HL-60 (cell line): ENCODE results near the gene PDK1.

ENCODE experiments used
- POLR2AphosphoS5 ChIP-seq: IDR thresholded peaks from 2 replicates; pipeline ENCODE4 v1.6.1; 2012; ENCODE audit warnings: low read depth
- TF ChIP-seq, protein P1 (sequence below): IDR thresholded peaks from one replicate; pipeline ENCODE4 v1.5.1; 2011; ENCODE audit warnings: low read length, control low read depth, inconsistent platforms; ENCODE audit not compliant: insufficient read depth
- TF ChIP-seq, protein P2 (sequence below): IDR thresholded peaks from 2 replicates; pipeline ENCODE4 v1.6.1; 2012; ENCODE audit warnings: low read depth; ENCODE audit not compliant: insufficient replicate concordance

DNA sequence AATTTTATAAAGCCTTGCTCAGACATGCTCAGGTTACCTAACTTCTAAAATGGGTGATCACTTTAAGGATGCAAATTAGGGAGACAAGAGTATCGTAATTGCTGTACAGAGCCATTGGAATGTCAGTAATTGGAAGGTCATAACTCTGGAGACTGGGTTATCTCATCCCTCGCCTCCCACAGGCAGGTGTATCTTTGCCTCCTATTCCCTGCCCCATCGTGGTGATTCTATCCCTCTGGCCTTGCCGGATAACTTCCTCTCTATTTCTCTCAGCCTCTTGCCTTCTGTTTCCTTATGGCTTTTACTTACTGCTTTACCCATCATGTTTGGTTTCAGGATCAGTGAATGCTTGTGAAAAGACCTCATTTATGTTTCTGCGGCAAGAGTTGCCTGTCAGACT, 2.5 kb downstream of the PDK1 start:
- TF ChIP-seq, protein P1, sequence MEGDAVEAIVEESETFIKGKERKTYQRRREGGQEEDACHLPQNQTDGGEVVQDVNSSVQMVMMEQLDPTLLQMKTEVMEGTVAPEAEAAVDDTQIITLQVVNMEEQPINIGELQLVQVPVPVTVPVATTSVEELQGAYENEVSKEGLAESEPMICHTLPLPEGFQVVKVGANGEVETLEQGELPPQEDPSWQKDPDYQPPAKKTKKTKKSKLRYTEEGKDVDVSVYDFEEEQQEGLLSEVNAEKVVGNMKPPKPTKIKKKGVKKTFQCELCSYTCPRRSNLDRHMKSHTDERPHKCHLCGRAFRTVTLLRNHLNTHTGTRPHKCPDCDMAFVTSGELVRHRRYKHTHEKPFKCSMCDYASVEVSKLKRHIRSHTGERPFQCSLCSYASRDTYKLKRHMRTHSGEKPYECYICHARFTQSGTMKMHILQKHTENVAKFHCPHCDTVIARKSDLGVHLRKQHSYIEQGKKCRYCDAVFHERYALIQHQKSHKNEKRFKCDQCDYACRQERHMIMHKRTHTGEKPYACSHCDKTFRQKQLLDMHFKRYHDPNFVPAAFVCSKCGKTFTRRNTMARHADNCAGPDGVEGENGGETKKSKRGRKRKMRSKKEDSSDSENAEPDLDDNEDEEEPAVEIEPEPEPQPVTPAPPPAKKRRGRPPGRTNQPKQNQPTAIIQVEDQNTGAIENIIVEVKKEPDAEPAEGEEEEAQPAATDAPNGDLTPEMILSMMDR = no peak
- TF ChIP-seq, protein P2, sequence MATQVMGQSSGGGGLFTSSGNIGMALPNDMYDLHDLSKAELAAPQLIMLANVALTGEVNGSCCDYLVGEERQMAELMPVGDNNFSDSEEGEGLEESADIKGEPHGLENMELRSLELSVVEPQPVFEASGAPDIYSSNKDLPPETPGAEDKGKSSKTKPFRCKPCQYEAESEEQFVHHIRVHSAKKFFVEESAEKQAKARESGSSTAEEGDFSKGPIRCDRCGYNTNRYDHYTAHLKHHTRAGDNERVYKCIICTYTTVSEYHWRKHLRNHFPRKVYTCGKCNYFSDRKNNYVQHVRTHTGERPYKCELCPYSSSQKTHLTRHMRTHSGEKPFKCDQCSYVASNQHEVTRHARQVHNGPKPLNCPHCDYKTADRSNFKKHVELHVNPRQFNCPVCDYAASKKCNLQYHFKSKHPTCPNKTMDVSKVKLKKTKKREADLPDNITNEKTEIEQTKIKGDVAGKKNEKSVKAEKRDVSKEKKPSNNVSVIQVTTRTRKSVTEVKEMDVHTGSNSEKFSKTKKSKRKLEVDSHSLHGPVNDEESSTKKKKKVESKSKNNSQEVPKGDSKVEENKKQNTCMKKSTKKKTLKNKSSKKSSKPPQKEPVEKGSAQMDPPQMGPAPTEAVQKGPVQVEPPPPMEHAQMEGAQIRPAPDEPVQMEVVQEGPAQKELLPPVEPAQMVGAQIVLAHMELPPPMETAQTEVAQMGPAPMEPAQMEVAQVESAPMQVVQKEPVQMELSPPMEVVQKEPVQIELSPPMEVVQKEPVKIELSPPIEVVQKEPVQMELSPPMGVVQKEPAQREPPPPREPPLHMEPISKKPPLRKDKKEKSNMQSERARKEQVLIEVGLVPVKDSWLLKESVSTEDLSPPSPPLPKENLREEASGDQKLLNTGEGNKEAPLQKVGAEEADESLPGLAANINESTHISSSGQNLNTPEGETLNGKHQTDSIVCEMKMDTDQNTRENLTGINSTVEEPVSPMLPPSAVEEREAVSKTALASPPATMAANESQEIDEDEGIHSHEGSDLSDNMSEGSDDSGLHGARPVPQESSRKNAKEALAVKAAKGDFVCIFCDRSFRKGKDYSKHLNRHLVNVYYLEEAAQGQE = no peak
- no peak for TF ChIP-seq POLR2AphosphoS5
